ENCODE measurements around the gene TAOK3. TPM values are rescaled to one million over a fixed set of nuclear protein-coding genes. Genes with fewer than 3 reads are reported as not detected.
"Not testable (repeated sequence)": the region's sequence is repeated elsewhere in the genome, so short reads cannot be mapped to it uniquely, and the experiment has no call there.

TAOK3 gene
- total RNA-seq, 1 donor from 2014 or later = 57.8 TPM

GRCh38 chr12:118140825-118141224 is 231.9 kb downstream of the TAOK3 start:
- DNase-seq (ENCODE audit: low read depth) = no peak

- DNase-seq (ENCODE audit: low read depth) = no peak
Observed at GRCh38 chr12:118137148-118137678, 235.5 kb downstream of the TAOK3 start.

DNA sequence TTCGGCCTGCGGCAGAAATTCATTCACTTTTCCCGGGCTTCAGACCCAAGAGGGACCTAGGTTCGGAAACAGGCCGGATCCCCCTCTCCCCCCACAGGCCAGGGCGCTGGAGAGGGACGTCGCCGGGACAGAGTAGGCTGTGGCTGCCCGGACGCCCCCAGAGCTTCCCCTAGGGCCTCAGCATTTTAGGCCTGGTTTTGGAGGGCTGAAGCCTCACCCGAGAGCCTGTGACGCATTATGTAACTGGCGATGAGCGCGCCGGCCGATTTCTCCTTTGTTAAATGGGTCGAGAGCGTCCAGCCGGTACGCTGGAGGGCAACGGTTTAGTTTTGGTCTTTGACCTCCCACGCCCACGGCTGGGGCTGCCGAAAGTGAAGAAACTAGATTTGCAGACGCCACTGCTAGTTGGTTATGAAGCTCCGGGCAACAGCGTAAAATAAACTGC is 236.1 kb downstream of the TAOK3 start:
- DNase-seq (ENCODE audit: low read depth) = no peak

- DNase-seq (ENCODE audit: low read depth) = peak; percentile 76
Observed at GRCh38 chr12:118135788-118136558, 236.7 kb downstream of the TAOK3 start, which contains the start of gene PEBP1. TSS of gene PEBP1 (plus strand) at chr12:118136124. CDS start at chr12:118136210, 86 bp downstream.

GRCh38 chr12:118129436-118129835 is 243.3 kb downstream of the TAOK3 start:
- DNase-seq (ENCODE audit: low read depth) = not testable (repeated sequence)

- DNase-seq (ENCODE audit: low read depth) = no peak
Observed at GRCh38 chr12:118127867-118128266, 244.8 kb downstream of the TAOK3 start.

GRCh38 chr12:118126119-118126757 is 246.5 kb downstream of the TAOK3 start:
- DNase-seq (ENCODE audit: low read depth) = no peak

GRCh38 chr12:118125743-118126118 is 247.0 kb downstream of the TAOK3 start:
- no peak for DNase-seq (ENCODE audit: low read depth)

- no peak for DNase-seq (ENCODE audit: low read depth)
Observed at GRCh38 chr12:118124333-118124874, 248.3 kb downstream of the TAOK3 start.

DNA sequence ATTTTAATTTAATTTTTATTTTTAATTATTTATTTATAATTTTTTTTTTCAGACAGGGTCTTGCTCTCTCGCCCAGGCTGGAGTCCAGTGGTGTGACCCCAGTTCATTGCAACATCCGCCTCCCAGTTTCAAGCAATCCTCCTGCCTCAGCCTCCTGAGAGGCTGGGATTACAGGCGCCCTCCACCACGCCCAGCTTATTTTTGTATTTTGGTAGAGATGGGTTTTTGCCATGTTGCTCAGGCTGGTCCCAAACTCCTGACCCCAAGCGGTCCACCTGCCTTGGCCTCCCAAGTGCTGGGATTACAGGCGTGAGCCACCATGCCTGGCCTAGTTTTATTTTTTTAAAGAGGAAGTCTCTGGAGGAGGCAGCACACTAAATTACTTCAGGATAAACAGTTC is 250.4 kb downstream of the TAOK3 start:
- no peak for DNase-seq (ENCODE audit: low read depth)

DNA sequence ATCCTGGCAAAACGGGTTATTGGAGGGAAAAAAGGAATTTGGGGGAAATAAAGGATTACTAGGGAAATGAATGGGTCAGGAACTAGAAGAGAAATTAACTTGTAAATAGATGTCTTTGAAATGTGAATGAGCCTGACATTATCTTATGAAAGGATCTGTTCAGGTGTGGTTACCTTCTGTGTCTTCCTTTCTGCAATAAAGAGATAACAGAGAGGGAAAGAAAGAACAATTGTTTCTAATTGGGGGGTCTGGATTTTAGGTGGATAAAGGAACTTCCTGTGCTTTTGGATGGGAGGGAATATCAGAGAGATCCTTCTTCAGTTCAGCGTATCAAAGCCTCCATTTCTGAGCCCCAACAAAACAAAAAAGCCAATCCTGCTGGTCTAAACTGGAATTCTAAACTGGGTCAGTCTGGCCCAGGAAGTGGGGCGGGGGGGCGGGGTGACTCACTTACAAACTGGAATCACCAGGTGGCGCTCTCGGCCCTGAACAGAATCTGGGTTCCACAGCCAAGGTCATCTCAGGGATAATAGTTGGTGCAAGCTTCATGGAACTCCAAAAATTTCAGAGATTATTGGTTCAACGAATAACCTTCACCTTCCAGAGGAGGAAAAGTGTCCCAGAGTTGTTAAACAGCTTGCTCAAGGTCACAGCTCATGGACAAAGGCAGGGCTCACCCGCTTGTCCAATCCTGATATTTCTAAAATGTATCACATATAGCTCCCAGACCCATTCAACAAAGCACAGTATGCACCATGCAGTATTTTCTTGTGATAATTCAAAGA is 251.9 kb downstream of the TAOK3 start:
- peak; percentile 51 for DNase-seq (ENCODE audit: low read depth)

- DNase-seq (ENCODE audit: low read depth) = no peak
Observed at GRCh38 chr12:118119449-118119879, 253.2 kb downstream of the TAOK3 start.

GRCh38 chr12:118109088-118109487 is 263.6 kb downstream of the TAOK3 start:
- no peak for DNase-seq (ENCODE audit: low read depth)

DNA sequence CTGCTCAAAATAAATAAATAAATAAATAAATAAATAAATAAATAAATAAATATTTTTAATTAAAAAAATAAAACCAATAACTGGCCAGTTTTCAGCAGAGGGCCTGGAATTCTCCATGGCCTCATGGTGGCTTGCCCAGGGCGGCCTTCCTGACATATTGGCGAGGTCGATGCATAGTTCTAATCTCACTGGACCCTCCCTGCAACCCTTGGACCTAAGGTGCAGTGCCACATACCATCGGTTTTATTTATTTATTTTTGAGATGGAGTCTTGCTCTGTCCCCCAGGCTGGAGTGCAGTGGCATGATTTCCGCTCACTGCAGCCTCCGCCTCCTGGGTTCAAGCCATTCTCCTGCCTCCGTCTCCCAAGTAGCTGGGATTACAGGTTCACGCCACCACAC is 265.0 kb downstream of the TAOK3 start:
- no peak for DNase-seq (ENCODE audit: low read depth)

GRCh38 chr12:118107011-118107410 is 265.7 kb downstream of the TAOK3 start:
- DNase-seq (ENCODE audit: low read depth) = no peak

DNA sequence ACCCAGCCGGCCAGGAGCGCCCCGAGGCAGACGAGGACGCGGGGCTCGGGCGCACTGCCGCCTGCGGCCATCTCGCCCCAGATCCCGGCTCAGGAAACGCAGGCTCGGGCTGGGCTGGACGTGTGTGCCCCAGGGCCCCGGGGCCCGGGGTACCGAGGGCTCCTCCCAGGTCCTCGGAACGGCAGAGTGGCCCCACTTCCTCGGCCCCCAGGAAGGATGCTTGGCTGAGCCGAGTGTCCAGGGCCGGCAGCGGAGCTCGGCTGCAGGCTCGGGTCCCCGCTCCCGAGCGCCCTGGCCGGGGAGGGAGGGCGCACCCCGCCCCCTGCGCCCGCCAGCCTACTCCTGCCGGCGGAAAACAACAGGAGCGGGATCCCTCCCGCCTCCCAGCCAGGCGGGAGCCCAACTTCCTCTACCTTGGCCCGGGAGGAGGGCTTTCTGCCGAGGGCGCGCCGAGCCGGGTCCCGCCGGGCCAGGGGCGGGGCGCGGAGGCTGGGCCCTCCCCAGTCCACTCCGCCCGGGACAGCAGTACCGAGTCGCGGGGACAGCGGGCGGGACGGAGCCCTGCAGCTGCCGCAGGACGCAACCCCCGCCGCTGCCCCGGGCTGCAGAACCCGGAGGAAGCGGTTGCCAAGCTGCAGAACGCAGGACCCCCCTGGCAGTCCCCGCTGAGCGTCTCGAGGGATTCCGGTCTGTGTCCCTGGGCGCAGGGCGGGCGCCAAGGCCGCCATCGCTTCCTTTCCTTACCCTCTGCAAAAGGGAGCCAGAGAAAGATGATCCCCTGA is 268.9 kb downstream of the TAOK3 start, which contains the start of gene VSIG10:
Gene VSIG10 (minus strand): TSS at position 411 of the 782 bp plus-strand sequence. CDS start 340 bp downstream, at position 71.
- peak; percentile 26 for DNase-seq (ENCODE audit: low read depth)

GRCh38 chr12:118103201-118103600 is 269.5 kb downstream of the TAOK3 start:
- no peak for DNase-seq (ENCODE audit: low read depth)

- no peak for DNase-seq (ENCODE audit: low read depth)
Observed at GRCh38 chr12:118102609-118103008, 270.1 kb downstream of the TAOK3 start.

GRCh38 chr12:118102070-118102469 is 270.6 kb downstream of the TAOK3 start:
- peak; percentile 62 for DNase-seq (ENCODE audit: low read depth)

DNA sequence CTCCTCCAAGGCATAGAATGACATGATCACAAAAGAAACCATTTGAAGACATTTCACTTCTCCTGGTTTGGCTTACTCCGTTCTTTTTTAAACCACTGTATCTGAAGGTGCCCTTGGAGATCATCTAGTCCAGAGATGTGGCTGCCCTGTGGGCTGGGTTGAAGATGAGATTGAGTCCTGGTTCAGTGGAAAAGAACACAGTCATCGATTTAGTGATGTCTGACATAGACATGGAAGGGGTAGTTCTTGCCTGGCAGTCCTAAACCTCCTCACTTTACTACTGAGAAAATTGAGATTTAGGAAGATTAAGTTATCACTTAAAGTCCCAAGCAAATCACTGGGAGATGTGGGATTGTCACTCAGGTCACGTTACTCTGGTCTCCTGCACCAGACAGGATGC is 271.7 kb downstream of the TAOK3 start:
- DNase-seq (ENCODE audit: low read depth) = no peak
